ELF-1 (cell line): ENCODE data around the gene IREB2.
"Not testable (repeated sequence)": the region's sequence is repeated elsewhere in the genome, so short reads cannot be mapped to it uniquely, and the experiment has no call there.

ENCODE experiments used
- DNase-seq: peaks from one replicate; pipeline ENCODE4 v3.0.0-alpha.2; 2016; ENCODE audit warnings: low read depth, low spot score

IREB2 gene

GRCh38 chr15:78437762-78438618 lies at the start of gene IREB2:
IREB2 (plus strand) TSS chr15:78438216; CDS start chr15:78438338, 122 bp downstream.
- DNase-seq, result peak; percentile 99

- peak; percentile 54 for DNase-seq
Observed at GRCh38 chr15:78388865-78389264, 49.2 kb upstream of the IREB2 start.

GRCh38 chr15:78389322-78389721 lies 48.7 kb upstream of the IREB2 start:
- peak; percentile 64 for DNase-seq

- DNase-seq, result no peak
Observed at GRCh38 chr15:78389738-78390137, 48.3 kb upstream of the IREB2 start.

- no peak for DNase-seq
Observed at GRCh38 chr15:78390242-78390641, 47.8 kb upstream of the IREB2 start.

GRCh38 chr15:78390826-78391225 lies 47.2 kb upstream of the IREB2 start:
- no peak for DNase-seq

GRCh38 chr15:78391781-78392180 lies 46.2 kb upstream of the IREB2 start:
- DNase-seq, result no peak

GRCh38 chr15:78392430-78392829 lies 45.6 kb upstream of the IREB2 start:
- DNase-seq, result no peak

- DNase-seq, result no peak
Observed at GRCh38 chr15:78393137-78393536, 44.9 kb upstream of the IREB2 start.

GRCh38 chr15:78394026-78394425 lies 44.0 kb upstream of the IREB2 start:
- no peak for DNase-seq

- DNase-seq, result peak; percentile 89
Observed at GRCh38 chr15:78394981-78395616, 42.9 kb upstream of the IREB2 start.

- no peak for DNase-seq
Observed at GRCh38 chr15:78396186-78396814, 41.7 kb upstream of the IREB2 start.

- DNase-seq, result peak; percentile 65
Observed at GRCh38 chr15:78396976-78397375, 41.0 kb upstream of the IREB2 start.

GRCh38 chr15:78397382-78397781 lies 40.6 kb upstream of the IREB2 start:
- DNase-seq, result no peak

- no peak for DNase-seq
Observed at GRCh38 chr15:78398076-78398825, 39.8 kb upstream of the IREB2 start.

GRCh38 chr15:78399091-78399490 lies 38.9 kb upstream of the IREB2 start:
- no peak for DNase-seq

- DNase-seq, result no peak
Observed at GRCh38 chr15:78402061-78402610, 35.9 kb upstream of the IREB2 start.

GRCh38 chr15:78404125-78404524 lies 33.9 kb upstream of the IREB2 start:
- DNase-seq, result no peak

GRCh38 chr15:78404796-78405195 lies 33.2 kb upstream of the IREB2 start:
- not testable (repeated sequence) for DNase-seq

GRCh38 chr15:78405336-78405924 lies 32.6 kb upstream of the IREB2 start:
- DNase-seq, result no peak

GRCh38 chr15:78406016-78406585 lies 31.9 kb upstream of the IREB2 start:
- no peak for DNase-seq
